NT2/D1 (cell line): ENCODE results near the gene HSPA4.
"Not testable (repeated sequence)": the region's sequence is repeated elsewhere in the genome, so short reads cannot be mapped to it uniquely, and the experiment has no call there.

ENCODE experiments used
- DNase-seq: peaks from one replicate; pipeline ENCODE4 v3.0.0-alpha.2; 2011; ENCODE audit warnings: low read depth, low spot score
- H3K27me3 ChIP-seq: 2 replicates; pipeline ENCODE4 v1.6.0; 2011; ENCODE audit warnings: mild to moderate bottlenecking; ENCODE audit not compliant: insufficient read length, insufficient read depth
- H3K36me3 ChIP-seq: 2 replicates; pipeline ENCODE4 v1.6.1; 2011; ENCODE audit warnings: mild to moderate bottlenecking, low read length, mixed read lengths; ENCODE audit not compliant: insufficient read depth, insufficient read length
- H3K4me1 ChIP-seq: 2 replicates; pipeline ENCODE4 v1.5.1; 2011; ENCODE audit not compliant: insufficient read depth, insufficient read length
- H3K4me3 ChIP-seq: 2 replicates; pipeline ENCODE4 v1.5.1; 2011; ENCODE audit warnings: low read depth; ENCODE audit not compliant: insufficient read length
- H3K9ac ChIP-seq: 2 replicates; pipeline ENCODE4 v1.6.0; 2011; ENCODE audit warnings: low read depth; ENCODE audit not compliant: insufficient read length
- H3K9me3 ChIP-seq: 2 replicates; pipeline ENCODE4 v1.5.1; 2011; ENCODE audit warnings: mild to moderate bottlenecking, low read length; ENCODE audit not compliant: insufficient read depth
- SUZ12 ChIP-seq: IDR thresholded peaks from 2 replicates; pipeline ENCODE4 v1.6.1; 2011; ENCODE audit not compliant: insufficient read length, insufficient read depth; ENCODE audit errors: extremely low read depth
- YY1 ChIP-seq: IDR thresholded peaks from 2 replicates; pipeline ENCODE4 v1.6.1; 2011; ENCODE audit not compliant: insufficient read length, insufficient read depth
- ZNF274 ChIP-seq: IDR thresholded peaks from 2 replicates; pipeline ENCODE4 v1.6.1; 2011; ENCODE audit warnings: mild to moderate bottlenecking, low read depth, low read length

HSPA4 gene

GRCh38 chr5:133082128-133082527, 30.3 kb downstream of the HSPA4 start:
- H3K36me3 ChIP-seq: peaks cover 31% of the 10 kb centered on the region
- H3K4me1 ChIP-seq: no peaks in the 10 kb centered on the region
- H3K9ac ChIP-seq: no peak overlapping the region
- TF ChIP-seq ZNF274: no peak
- TF ChIP-seq YY1: no peak
- no peak for TF ChIP-seq SUZ12
- DNase-seq: no peak
- no peaks in the 10 kb centered on the region for H3K27me3 ChIP-seq
- H3K4me3 ChIP-seq: no peak overlapping the region
- no peaks in the 10 kb centered on the region for H3K9me3 ChIP-seq

- Histone ChIP-seq H3K36me3 (peaks cover 42% of the 10 kb centered on the region), H3K4me1 (no peaks in the 10 kb centered on the region), H3K27me3 (no peaks in the 10 kb centered on the region), H3K9ac (no peak overlapping the region), H3K4me3 (no peak overlapping the region), H3K9me3 (no peaks in the 10 kb centered on the region)
- DNase-seq: no peak
- TF ChIP-seq SUZ12 (no peak), ZNF274 (no peak), YY1 (no peak)
Observed at GRCh38 chr5:133083901-133084300, 32.1 kb downstream of the HSPA4 start.

- not testable (repeated sequence) for H3K4me1 ChIP-seq, H3K4me3 ChIP-seq, H3K27me3 ChIP-seq, H3K9ac ChIP-seq, DNase-seq, H3K9me3 ChIP-seq
- peaks cover 53% of the 10 kb centered on the region for H3K36me3 ChIP-seq
Observed at GRCh38 chr5:133085171-133085570, 33.4 kb downstream of the HSPA4 start.

DNA sequence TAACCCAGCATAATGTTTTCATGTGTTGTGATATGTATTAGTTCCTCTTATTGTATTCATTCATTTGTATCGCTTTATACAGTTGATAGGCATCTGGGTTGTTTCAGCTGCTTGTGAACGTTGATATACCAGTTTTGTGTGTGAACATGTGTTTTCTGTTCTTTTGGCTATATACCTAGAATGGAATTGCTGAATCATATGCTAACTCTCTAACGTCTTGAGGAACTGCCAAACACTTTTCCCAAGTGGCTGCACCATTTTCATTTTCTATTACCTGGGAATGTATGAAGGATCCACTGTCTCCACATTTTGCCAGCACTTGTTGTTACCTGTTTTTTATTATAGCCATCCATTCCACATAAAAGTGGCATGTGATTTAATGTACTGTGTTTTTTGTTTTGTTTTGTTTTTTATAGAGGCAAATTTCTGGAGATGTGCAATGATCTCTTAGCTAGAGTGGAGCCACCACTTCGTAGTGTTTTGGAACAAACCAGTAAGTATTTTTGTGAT, 34.6 kb downstream of the HSPA4 start:
- no peak for DNase-seq
- H3K36me3 ChIP-seq: peaks cover 59% of the 10 kb centered on the region
- H3K4me1 ChIP-seq: no peaks in the 10 kb centered on the region
- no peak for TF ChIP-seq YY1
- no peak for TF ChIP-seq ZNF274
- no peak for TF ChIP-seq SUZ12
- H3K9me3 ChIP-seq: no peaks in the 10 kb centered on the region
- H3K4me3 ChIP-seq: no peak overlapping the region
- no peaks in the 10 kb centered on the region for H3K27me3 ChIP-seq
- H3K9ac ChIP-seq: no peak overlapping the region

DNA sequence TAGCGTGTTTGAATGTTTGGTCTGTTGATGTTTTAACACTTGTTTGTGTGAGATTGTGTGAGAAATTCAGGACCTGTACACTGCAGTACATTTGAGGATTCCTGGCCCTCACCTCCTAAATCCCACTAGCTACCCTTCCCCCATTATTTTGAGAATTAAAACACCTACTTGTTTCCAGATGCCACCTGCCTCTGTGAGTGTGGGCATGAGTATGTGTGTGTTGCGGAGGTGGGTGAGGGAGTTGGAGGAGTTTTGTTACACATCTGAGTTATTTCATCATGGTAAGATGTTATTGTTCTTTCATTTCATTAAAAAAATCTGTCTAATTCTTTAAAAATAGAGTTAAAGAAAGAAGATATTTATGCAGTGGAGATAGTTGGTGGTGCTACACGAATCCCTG, 36.3 kb downstream of the HSPA4 start:
- H3K4me1 ChIP-seq: no peaks in the 10 kb centered on the region
- TF ChIP-seq YY1: no peak
- TF ChIP-seq SUZ12: no peak
- TF ChIP-seq ZNF274: no peak
- peaks cover 68% of the 10 kb centered on the region for H3K36me3 ChIP-seq
- H3K4me3 ChIP-seq: no peak overlapping the region
- no peak for DNase-seq
- no peaks in the 10 kb centered on the region for H3K9me3 ChIP-seq
- H3K27me3 ChIP-seq: no peaks in the 10 kb centered on the region
- no peak overlapping the region for H3K9ac ChIP-seq

GRCh38 chr5:133091034-133091433, 39.2 kb downstream of the HSPA4 start:
- no peak for TF ChIP-seq SUZ12
- no peak for TF ChIP-seq ZNF274
- no peak for TF ChIP-seq YY1
- H3K9me3 ChIP-seq: no peaks in the 10 kb centered on the region
- peaks cover 80% of the 10 kb centered on the region for H3K36me3 ChIP-seq
- no peaks in the 10 kb centered on the region for H3K4me1 ChIP-seq
- no peak for DNase-seq
- no peaks in the 10 kb centered on the region for H3K27me3 ChIP-seq
- no peak overlapping the region for H3K9ac ChIP-seq
- no peak overlapping the region for H3K4me3 ChIP-seq

GRCh38 chr5:133106343-133106742, 54.5 kb downstream of the HSPA4 start:
- Histone ChIP-seq H3K4me1 (no peaks in the 10 kb centered on the region), H3K4me3 (no peak overlapping the region), H3K27me3 (no peaks in the 10 kb centered on the region), H3K9ac (no peak overlapping the region), H3K36me3 (peaks cover 47% of the 10 kb centered on the region), H3K9me3 (0 out of 2 replicates have a peak, but pooled peaks cover 6% of the 10 kb centered on the region)
- DNase-seq: no peak
- TF ChIP-seq ZNF274: no peak
- no peak for TF ChIP-seq YY1
- TF ChIP-seq SUZ12: no peak
